HL-60 (cell line): ENCODE data around the gene BCAS3.

Experiments used
- GABPA ChIP-seq: IDR thresholded peaks from 2 replicates; pipeline ENCODE4 v1.6.1; 2012; ENCODE audit warnings: low read depth
- POLR2AphosphoS5 ChIP-seq: IDR thresholded peaks from 2 replicates; pipeline ENCODE4 v1.6.1; 2012; ENCODE audit warnings: low read depth
- SPI1 ChIP-seq: IDR thresholded peaks from 2 replicates; pipeline ENCODE4 v1.6.1; 2012; ENCODE audit warnings: low read depth, mild to moderate bottlenecking, borderline replicate concordance
- TF ChIP-seq, protein P1 (sequence below): IDR thresholded peaks from one replicate; pipeline ENCODE4 v1.5.1; 2011; ENCODE audit warnings: low read length, control low read depth, inconsistent platforms; ENCODE audit not compliant: insufficient read depth
- TF ChIP-seq, protein P2 (sequence below): IDR thresholded peaks from 2 replicates; pipeline ENCODE4 v1.6.1; 2012; ENCODE audit warnings: low read depth; ENCODE audit not compliant: insufficient replicate concordance

DNA sequence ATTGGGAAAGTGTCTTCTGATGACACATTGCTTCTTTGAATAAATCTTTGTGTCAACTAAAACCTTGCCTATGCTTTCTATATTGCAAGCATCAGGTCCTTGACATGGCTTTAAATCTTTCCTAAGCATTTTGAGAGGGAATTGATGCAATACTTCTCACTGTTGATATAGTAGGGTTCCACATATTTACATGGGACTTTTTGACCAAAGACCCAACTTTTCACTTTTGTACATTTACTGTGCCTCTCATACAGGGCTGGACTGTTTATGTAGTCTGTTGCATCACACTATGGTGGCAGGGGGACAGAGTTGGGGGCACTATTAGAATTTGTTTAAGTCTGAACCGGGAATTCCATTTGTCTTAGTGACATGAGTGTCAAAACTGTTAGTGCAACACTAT, 413.4 kb downstream of the BCAS3 start:
- TF ChIP-seq, protein P1, sequence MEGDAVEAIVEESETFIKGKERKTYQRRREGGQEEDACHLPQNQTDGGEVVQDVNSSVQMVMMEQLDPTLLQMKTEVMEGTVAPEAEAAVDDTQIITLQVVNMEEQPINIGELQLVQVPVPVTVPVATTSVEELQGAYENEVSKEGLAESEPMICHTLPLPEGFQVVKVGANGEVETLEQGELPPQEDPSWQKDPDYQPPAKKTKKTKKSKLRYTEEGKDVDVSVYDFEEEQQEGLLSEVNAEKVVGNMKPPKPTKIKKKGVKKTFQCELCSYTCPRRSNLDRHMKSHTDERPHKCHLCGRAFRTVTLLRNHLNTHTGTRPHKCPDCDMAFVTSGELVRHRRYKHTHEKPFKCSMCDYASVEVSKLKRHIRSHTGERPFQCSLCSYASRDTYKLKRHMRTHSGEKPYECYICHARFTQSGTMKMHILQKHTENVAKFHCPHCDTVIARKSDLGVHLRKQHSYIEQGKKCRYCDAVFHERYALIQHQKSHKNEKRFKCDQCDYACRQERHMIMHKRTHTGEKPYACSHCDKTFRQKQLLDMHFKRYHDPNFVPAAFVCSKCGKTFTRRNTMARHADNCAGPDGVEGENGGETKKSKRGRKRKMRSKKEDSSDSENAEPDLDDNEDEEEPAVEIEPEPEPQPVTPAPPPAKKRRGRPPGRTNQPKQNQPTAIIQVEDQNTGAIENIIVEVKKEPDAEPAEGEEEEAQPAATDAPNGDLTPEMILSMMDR, result no peak
- TF ChIP-seq POLR2AphosphoS5 (no peak), GABPA (no peak), SPI1 (no peak)
- TF ChIP-seq, protein P2, sequence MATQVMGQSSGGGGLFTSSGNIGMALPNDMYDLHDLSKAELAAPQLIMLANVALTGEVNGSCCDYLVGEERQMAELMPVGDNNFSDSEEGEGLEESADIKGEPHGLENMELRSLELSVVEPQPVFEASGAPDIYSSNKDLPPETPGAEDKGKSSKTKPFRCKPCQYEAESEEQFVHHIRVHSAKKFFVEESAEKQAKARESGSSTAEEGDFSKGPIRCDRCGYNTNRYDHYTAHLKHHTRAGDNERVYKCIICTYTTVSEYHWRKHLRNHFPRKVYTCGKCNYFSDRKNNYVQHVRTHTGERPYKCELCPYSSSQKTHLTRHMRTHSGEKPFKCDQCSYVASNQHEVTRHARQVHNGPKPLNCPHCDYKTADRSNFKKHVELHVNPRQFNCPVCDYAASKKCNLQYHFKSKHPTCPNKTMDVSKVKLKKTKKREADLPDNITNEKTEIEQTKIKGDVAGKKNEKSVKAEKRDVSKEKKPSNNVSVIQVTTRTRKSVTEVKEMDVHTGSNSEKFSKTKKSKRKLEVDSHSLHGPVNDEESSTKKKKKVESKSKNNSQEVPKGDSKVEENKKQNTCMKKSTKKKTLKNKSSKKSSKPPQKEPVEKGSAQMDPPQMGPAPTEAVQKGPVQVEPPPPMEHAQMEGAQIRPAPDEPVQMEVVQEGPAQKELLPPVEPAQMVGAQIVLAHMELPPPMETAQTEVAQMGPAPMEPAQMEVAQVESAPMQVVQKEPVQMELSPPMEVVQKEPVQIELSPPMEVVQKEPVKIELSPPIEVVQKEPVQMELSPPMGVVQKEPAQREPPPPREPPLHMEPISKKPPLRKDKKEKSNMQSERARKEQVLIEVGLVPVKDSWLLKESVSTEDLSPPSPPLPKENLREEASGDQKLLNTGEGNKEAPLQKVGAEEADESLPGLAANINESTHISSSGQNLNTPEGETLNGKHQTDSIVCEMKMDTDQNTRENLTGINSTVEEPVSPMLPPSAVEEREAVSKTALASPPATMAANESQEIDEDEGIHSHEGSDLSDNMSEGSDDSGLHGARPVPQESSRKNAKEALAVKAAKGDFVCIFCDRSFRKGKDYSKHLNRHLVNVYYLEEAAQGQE, result no peak
